Neuronal stem cell (in vitro differentiated cells): Measurements from ENCODE around the gene GRIP1.

Experiments used
- DNase-seq: peaks from one replicate; pipeline ENCODE4 v3.0.0-alpha.2; 2013; ENCODE audit warnings: low spot score
- H2AFZ ChIP-seq: one replicate; pipeline ENCODE4 v1.6.1; 2013; ENCODE audit warnings: mild to moderate bottlenecking, low read length, inconsistent platforms
- H2AK5ac ChIP-seq: 2 replicates; pipeline ENCODE4 v1.6.1; 2013; ENCODE audit warnings: low read depth, mild to moderate bottlenecking, inconsistent platforms, low read length, moderate library complexity, mixed read lengths
- H2BK120ac ChIP-seq: 2 replicates; pipeline ENCODE4 v1.6.1; 2013; ENCODE audit warnings: low read depth, mild to moderate bottlenecking, inconsistent platforms, low read length, moderate library complexity, mixed read lengths
- H2BK12ac ChIP-seq: one replicate; pipeline ENCODE4 v1.6.1; 2013; ENCODE audit warnings: low read length, inconsistent platforms
- H2BK15ac ChIP-seq: 2 replicates; pipeline ENCODE4 v1.6.1; 2013; ENCODE audit warnings: mild to moderate bottlenecking, low read length, inconsistent platforms, mixed read lengths
- H2BK5ac ChIP-seq: one replicate; pipeline ENCODE4 v1.6.1; 2013; ENCODE audit warnings: inconsistent platforms, mild to moderate bottlenecking, low read length, moderate library complexity
- H3K14ac ChIP-seq: one replicate; pipeline ENCODE4 v1.6.1; 2013; ENCODE audit warnings: low read length, inconsistent platforms
- H3K18ac ChIP-seq: 2 replicates; pipeline ENCODE4 v1.6.1; 2013; ENCODE audit warnings: low read length, inconsistent platforms
- H3K23ac ChIP-seq: 2 replicates; pipeline ENCODE4 v1.6.1; 2013; ENCODE audit warnings: low read depth, mild to moderate bottlenecking, mixed read lengths, low read length, inconsistent platforms; ENCODE audit not compliant: poor library complexity
- H3K27ac ChIP-seq: replicated peaks from 3 replicates; pipeline ENCODE4 v1.5.1; 2013; ENCODE audit warnings: low read length, inconsistent platforms
- H3K27me3 ChIP-seq, 3 experiments: 2 replicates each; pipeline ENCODE4 v1.6.1; 2013; ENCODE audit warnings: low read length in 3 of 3, mild to moderate bottlenecking in 2 of 3, inconsistent platforms in 1 of 3, low read depth in 1 of 3, mixed read lengths in 1 of 3, moderate library complexity in 1 of 3; ENCODE audit not compliant: control insufficient read depth in 3 of 3, insufficient read depth in 3 of 3
- H3K36me3 ChIP-seq, 2 donors: replicated peaks in 1 of 2; 2 replicates each; pipeline ENCODE4 v1.6.1; 2013; ENCODE audit warnings: low read length in 2 of 2; ENCODE audit not compliant: control insufficient read depth in 2 of 2, insufficient read depth in 2 of 2
- H3K4ac ChIP-seq: 2 replicates; pipeline ENCODE4 v1.6.1; 2013; ENCODE audit warnings: inconsistent platforms, mild to moderate bottlenecking, low read length, moderate library complexity
- H3K4me1 ChIP-seq, 2 donors: 1 replicate in 1 of 2; 2 replicates in 1 of 2; pipeline ENCODE4 v1.6.1; 2013; ENCODE audit warnings: low read length in 2 of 2, low read depth in 1 of 2; ENCODE audit not compliant: control insufficient read depth in 2 of 2, insufficient read depth in 1 of 2
- H3K4me2 ChIP-seq: one replicate; pipeline ENCODE4 v1.6.1; 2013; ENCODE audit warnings: mild to moderate bottlenecking, low read length, inconsistent platforms; ENCODE audit not compliant: insufficient read depth, poor library complexity, severe bottlenecking
- H3K4me3 ChIP-seq, 2 donors: 2 replicates each; pipeline ENCODE4 v1.5.1; 2013; ENCODE audit warnings: low read length in 2 of 2, mild to moderate bottlenecking in 2 of 2, inconsistent platforms in 1 of 2, moderate library complexity in 1 of 2
- H3K79me1 ChIP-seq: one replicate; pipeline ENCODE4 v1.6.1; 2013; ENCODE audit warnings: low read depth, mild to moderate bottlenecking, inconsistent platforms, low read length, moderate library complexity
- H3K9ac ChIP-seq: one replicate; pipeline ENCODE4 v1.6.1; 2013; ENCODE audit warnings: mild to moderate bottlenecking, low read depth, low read length, inconsistent platforms; ENCODE audit not compliant: poor library complexity
- H3K9me3 ChIP-seq, 2 donors: replicated peaks in 1 of 2; 2 replicates each; pipeline versions ENCODE3 to v1.6.1; 2013; ENCODE audit warnings: low read length in 2 of 2, mild to moderate bottlenecking in 2 of 2, inconsistent platforms in 1 of 2, low read depth in 1 of 2, mixed read lengths in 1 of 2, moderate library complexity in 1 of 2; ENCODE audit not compliant: control insufficient read depth in 2 of 2, insufficient read depth in 1 of 2
- H4K8ac ChIP-seq: one replicate; pipeline ENCODE4 v1.6.1; 2013; ENCODE audit warnings: low read depth, mild to moderate bottlenecking, inconsistent platforms, low read length, moderate library complexity
- H4K91ac ChIP-seq: one replicate; pipeline ENCODE4 v1.6.1; 2013; ENCODE audit warnings: low read length, low read depth, mild to moderate bottlenecking, inconsistent platforms; ENCODE audit not compliant: poor library complexity
- WGBS, 2 donors: extraction: QIAGEN DNeasy Blood & Tissue Kit; methylation state at CpG; one replicate each; pipeline ENCODE4 v1.1.7; 2013; ENCODE audit warnings: missing lambda C conversion rate in 2 of 2, mixed read lengths in 1 of 2; ENCODE audit not compliant: insufficient read length in 2 of 2, insufficient replicate concordance in 1 of 2; ENCODE audit errors: extremely low coverage in 2 of 2; 5-methylcytosine and 5-hydroxymethylcytosine counted together

The GRIP1 gene

DNA sequence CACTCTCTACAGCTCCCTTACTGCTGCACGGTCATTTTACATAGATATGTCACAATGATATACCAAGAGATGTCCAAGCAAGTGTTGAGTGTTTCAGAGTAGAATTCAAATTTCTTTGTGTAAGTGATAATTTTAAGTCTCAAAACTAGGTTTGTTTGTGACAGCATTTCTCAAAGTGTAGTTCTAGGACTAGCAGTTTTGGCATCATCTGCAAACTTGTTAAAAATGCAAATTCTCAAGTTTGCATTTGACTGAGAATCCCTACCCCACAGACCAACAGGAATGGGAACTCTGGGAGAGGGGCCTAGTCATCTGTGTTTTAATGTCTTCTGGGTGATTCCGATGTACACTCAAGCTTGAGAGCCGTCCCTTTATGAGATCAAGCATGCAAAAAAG lies 279.0 kb downstream of the GRIP1 start:
- no peak for DNase-seq
- Histone ChIP-seq H4K8ac (no peak overlapping the region), H2BK15ac (no peak overlapping the region), H3K79me1 (no peaks in the 10 kb centered on the region), H3K9ac (no peak overlapping the region), H3K9me3 (no peaks in the 10 kb centered on the region), H2AFZ (no peak overlapping the region), H3K23ac (no peak overlapping the region), H3K36me3 (no peaks in the 10 kb centered on the region), H2BK120ac (no peak overlapping the region), H3K4ac (no peak overlapping the region), H3K4me2 (no peak overlapping the region), H4K91ac (no peak overlapping the region), H3K27me3 (no peaks in the 10 kb centered on the region), H3K18ac (no peak overlapping the region), H3K4me3 (no peak overlapping the region), H2BK5ac (no peak overlapping the region), H3K4me1 (no peaks in the 10 kb centered on the region), H2BK12ac (no peak overlapping the region), H3K27ac (no peak overlapping the region), H3K14ac (no peak overlapping the region), H2AK5ac (no peak overlapping the region)
- WGBS, 2 donors = no CpG with 5 or more reads among the region's 3 CpGs

DNA sequence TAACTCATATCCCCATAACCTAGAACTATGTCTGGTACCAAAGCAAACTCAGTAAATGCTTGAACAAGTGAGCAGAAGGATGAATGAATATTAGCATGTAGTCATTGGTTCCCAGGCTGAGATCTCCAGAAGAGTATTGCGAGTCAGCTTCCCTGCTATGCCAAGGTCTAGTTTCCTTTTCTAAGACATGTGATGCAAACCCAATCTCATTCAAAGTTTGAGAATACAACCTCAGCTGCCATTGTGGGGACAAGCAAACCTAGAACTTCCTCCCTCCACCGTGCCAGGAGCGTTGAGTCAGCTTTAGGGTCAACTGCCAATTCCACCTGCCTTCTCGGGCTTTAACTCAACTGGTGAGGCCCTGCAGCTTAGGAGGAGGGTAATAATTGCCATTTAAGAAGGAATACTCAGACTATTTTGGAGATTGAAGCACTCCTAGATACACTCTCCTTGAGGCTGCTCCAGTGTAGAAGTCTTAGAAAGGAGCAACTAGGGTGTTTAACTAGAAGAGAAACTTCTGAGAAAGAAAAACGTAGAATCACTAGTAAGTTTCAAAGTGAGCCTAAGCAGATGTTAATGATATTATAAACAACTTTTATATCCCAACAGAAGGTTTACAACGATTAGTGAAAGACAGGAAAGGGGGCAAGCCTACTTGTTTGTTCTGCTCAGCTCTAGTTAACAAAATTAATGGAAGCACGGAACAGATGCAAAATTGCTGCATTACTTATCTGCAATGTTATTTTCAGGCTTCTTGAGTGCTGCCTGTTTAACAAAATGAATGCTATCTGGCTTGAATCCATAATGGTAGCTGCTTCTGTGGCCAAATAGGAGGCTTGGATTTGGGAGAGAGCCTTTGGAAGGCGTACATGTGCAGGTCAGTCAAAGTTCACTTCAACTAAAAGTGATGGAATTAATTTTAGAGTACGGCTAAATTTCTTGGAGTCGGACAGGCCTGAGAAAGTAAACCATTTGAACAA lies 279.7 kb downstream of the GRIP1 start:
- H2BK120ac ChIP-seq = no peak overlapping the region
- H3K27ac ChIP-seq = no peak overlapping the region
- H4K91ac ChIP-seq = no peak overlapping the region
- no peaks in the 10 kb centered on the region for H3K79me1 ChIP-seq
- no peaks in the 10 kb centered on the region for H3K9me3 ChIP-seq
- DNase-seq = no peak
- no peaks in the 10 kb centered on the region for H3K4me1 ChIP-seq
- H3K36me3 ChIP-seq = no peaks in the 10 kb centered on the region
- H3K4ac ChIP-seq = no peak overlapping the region
- H2AK5ac ChIP-seq = no peak overlapping the region
- no peak overlapping the region for H3K18ac ChIP-seq
- no peak overlapping the region for H2BK12ac ChIP-seq
- H2AFZ ChIP-seq = no peak overlapping the region
- H3K9ac ChIP-seq = no peak overlapping the region
- H3K4me2 ChIP-seq = no peak overlapping the region
- H3K14ac ChIP-seq = no peak overlapping the region
- no peak overlapping the region for H3K4me3 ChIP-seq
- no peak overlapping the region for H4K8ac ChIP-seq
- no peak overlapping the region for H2BK5ac ChIP-seq
- no peaks in the 10 kb centered on the region for H3K27me3 ChIP-seq
- no CpG with 5 or more reads among the region's 10 CpGs for WGBS, 2 donors
- H2BK15ac ChIP-seq = no peak overlapping the region
- H3K23ac ChIP-seq = no peak overlapping the region

DNA sequence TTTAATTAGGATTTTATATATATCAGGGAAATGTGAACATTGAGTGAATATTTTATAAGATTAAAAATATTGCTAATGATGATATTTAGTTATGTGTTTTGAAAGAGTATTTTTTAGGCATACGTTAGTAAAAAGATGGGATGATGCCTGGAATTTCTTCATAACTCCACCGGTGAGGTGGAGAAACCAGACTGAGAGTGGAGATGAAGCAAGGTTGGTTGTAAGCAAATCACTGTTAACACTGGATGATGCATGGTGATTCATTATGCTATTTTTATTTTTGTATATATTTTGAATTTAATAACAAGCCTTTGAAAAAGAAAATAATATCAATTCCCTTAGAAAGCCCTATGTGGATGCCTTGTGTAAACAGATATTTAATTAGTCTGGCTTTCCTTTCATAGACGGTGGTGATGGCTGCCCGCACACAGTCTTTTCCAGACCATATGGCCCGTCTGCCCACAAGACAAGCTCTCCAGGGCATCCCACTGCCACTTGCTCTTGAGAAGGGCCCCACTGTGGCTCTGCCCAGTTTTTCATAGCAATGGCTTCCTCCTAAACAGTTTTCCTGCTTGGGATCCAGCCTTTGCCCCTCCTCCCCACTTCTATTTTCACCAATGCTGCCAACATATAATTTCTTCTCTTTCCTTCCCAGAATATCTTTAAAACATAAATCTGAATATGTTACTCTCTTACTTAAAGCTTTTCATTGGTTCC lies 281.1 kb downstream of the GRIP1 start:
- no peak overlapping the region for H4K8ac ChIP-seq
- H3K9ac ChIP-seq = no peak overlapping the region
- H2AK5ac ChIP-seq = no peak overlapping the region
- no peak overlapping the region for H3K4ac ChIP-seq
- H3K4me1 ChIP-seq = no peaks in the 10 kb centered on the region
- no peak overlapping the region for H2BK15ac ChIP-seq
- no peaks in the 10 kb centered on the region for H3K79me1 ChIP-seq
- H3K9me3 ChIP-seq = no peaks in the 10 kb centered on the region
- no peak overlapping the region for H2AFZ ChIP-seq
- no peak overlapping the region for H3K14ac ChIP-seq
- H3K18ac ChIP-seq = no peak overlapping the region
- H2BK120ac ChIP-seq = no peak overlapping the region
- H3K27me3 ChIP-seq = no peaks in the 10 kb centered on the region
- H2BK5ac ChIP-seq = no peak overlapping the region
- no peak overlapping the region for H2BK12ac ChIP-seq
- no peak overlapping the region for H3K23ac ChIP-seq
- no peaks in the 10 kb centered on the region for H3K36me3 ChIP-seq
- no peak overlapping the region for H3K27ac ChIP-seq
- no peak for DNase-seq
- 100% methylated on average over 1 of the region's 5 CpGs for WGBS, 2 donors
- no peak overlapping the region for H3K4me2 ChIP-seq
- no peak overlapping the region for H3K4me3 ChIP-seq
- H4K91ac ChIP-seq = no peak overlapping the region

DNA sequence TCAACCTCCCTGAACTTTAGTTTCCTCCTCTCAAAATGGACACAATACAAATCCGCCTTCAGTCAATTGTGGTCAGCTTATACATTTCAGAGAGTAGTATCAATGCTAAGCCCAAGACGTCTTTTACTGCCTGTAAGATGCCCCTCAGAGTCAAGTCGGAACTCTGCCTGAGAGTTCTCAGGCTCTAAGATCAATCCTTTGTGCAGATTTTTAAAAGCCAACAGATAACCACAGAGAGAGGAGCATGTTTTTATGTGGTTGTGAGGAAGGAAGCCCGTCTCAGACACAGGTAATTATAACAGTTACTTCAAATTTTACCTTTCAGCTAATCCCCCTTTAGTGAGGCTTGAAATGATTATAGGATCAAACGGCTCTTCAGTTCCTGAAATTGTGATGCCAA lies 285.0 kb downstream of the GRIP1 start:
- no peak for DNase-seq
- no CpG with 5 or more reads among the region's 5 CpGs for WGBS, 2 donors

More for the DNA sequence above, 285.0 kb downstream of the GRIP1 start:
- H2BK5ac ChIP-seq = no peak overlapping the region
- no peak overlapping the region for H3K14ac ChIP-seq
- H3K9ac ChIP-seq = no peak overlapping the region
- H2BK15ac ChIP-seq = no peak overlapping the region
- no peak overlapping the region for H3K4me2 ChIP-seq
- H3K18ac ChIP-seq = no peak overlapping the region
- H3K27ac ChIP-seq = no peak overlapping the region
- H2AFZ ChIP-seq = no peak overlapping the region
- H3K36me3 ChIP-seq = peaks cover 2 to 4% of the 10 kb centered on the region in 2 donors
- no peaks in the 10 kb centered on the region for H3K9me3 ChIP-seq
- H3K79me1 ChIP-seq = no peaks in the 10 kb centered on the region
- no peaks in the 10 kb centered on the region for H3K4me1 ChIP-seq
- no peak overlapping the region for H2AK5ac ChIP-seq
- H4K91ac ChIP-seq = no peak overlapping the region
- H3K23ac ChIP-seq = no peak overlapping the region
- H3K4me3 ChIP-seq = no peak overlapping the region
- H2BK12ac ChIP-seq = no peak overlapping the region
- H2BK120ac ChIP-seq = no peak overlapping the region
- no peaks in the 10 kb centered on the region for H3K27me3 ChIP-seq
- no peak overlapping the region for H3K4ac ChIP-seq
- H4K8ac ChIP-seq = no peak overlapping the region
